Esophagus squamous epithelium (tissue), 4 donors: ENCODE measurements around the gene NADK2.

Experiments
- CTCF ChIP-seq, 6 experiments: fragments of 450-650 bp in 4 of 6; fragments of 200-600 bp in 2 of 6; sonication (generic) in 2 of 6; IDR thresholded peaks; one replicate each; pipeline ENCODE4 v1.5.1; 2016 to 2019; ENCODE audit warnings: antibody characterized with exemption in 6 of 6, mild to moderate bottlenecking in 4 of 6, moderate library complexity in 4 of 6
- POLR2A ChIP-seq, 4 donors: fragments of 450-650 bp; IDR thresholded peaks; one replicate each; pipeline ENCODE4 v1.6.1; 2017; ENCODE audit warnings: antibody characterized with exemption in 4 of 4, mild to moderate bottlenecking in 4 of 4, moderate library complexity in 3 of 4

GRCh38 chr5:36158144-36158543 lies 83.6 kb downstream of the NADK2 start:
- TF ChIP-seq CTCF (IDR thresholded peaks at IDR 0.05) (no peak), POLR2A (IDR thresholded peaks at IDR 0.05) (no peak)
